Dedifferentiated amniotic fluid mesenchymal stem cell (primary cell): ENCODE measurements around the gene SGMS1.
"Not testable (repeated sequence)": the region's sequence is repeated elsewhere in the genome, so short reads cannot be mapped to it uniquely, and the experiment has no call there.

Source experiments
- DNase-seq: peaks from one replicate; pipeline ENCODE4 v3.0.0-alpha.2; 2016; ENCODE audit errors: extremely low spot score

Gene SGMS1

DNA sequence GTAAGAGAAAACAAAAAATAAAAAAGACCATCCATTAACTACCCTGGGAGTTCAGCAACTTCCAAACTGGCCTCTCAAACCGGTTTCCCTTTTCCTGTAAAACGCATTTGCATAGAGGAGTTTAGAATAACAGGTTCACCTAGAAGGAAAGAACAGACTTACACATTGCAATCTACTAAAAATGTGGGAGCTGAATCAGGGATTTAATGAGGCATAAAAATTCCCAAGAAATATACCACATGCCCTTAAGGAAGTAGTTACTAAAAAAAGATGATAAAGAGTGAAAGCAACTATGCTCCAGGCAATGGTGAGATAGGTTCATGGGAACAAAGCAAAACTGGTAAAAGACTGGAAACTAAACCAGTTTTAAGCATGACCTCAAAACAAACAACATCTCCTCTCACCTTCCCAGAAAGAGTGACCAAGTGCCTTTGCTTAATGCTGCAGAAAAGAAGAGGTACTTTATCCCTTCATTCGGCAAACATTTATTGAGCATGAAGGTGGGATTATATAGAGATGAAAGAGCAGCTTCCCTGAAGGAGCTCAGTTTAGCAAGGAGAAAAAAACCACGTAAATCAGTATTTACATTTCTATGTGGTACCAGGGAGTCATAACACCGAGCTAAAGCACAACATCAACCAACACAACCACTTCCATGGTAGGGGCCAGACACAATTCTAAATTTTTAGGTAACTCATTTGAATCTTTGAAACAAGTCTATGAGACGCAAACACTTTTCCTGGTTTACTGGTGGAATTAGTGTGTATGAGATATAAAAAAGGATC, 152.8 kb downstream of the SGMS1 start:
- DNase-seq: no peak

DNA sequence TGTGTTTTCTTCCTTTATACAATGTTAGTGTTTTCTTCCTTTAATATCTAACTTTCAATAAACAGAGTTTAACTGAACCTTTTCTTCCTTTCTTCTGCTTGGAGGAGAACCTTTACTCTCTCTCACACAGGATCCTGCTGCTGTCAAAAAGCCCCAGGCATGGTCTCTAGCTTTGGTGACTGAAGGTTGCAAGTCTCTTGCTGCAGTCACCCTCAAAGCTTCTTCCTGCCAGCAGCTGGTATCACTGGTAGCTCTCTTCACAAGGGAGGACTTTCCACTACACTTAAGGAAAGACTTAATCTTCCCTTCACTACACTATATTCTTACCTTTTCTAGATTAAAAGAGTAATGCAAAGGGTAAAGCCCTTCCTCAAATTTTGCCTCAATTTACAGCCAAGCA, 153.4 kb downstream of the SGMS1 start:
- DNase-seq: no peak

DNA sequence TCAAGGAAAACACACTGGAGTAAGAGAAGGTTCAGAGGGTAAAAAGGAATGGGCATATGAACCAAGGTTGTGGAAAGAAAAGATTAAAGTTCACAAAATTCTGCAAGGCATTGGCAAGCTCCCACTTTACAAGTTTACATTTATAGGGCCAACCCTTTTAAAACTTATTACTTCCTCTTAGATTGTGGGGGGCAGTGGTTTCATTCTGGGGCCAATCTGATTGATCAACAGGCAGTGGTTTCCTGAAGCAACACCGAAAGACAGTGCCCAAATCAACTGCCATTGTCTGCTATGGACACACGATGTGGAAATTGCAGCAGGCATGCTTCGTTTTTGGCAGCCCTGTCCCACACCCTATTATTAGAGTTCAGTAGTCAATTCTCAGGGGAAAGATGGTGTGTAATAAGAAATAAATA, 154.0 kb downstream of the SGMS1 start:
- no peak for DNase-seq

DNA sequence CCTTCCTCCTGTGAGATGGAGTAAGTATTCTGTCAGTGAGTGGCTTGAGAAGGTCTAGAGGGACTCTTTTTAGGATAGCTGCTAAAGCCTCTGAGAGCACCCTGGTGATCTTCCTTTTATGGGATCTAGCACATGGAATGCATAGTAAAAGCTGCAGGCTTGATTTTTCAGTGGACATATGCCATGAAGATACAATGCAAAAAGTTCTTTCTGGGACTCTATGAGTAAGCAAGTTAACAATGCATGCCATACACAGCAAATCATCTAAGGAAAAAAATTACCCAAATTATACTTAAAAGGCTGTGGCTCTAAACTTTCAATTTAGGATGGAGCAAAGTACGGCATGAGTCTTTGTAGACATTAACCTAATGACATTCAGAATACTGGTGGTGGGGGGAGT, 154.5 kb downstream of the SGMS1 start:
- DNase-seq: peak; percentile 36

DNA sequence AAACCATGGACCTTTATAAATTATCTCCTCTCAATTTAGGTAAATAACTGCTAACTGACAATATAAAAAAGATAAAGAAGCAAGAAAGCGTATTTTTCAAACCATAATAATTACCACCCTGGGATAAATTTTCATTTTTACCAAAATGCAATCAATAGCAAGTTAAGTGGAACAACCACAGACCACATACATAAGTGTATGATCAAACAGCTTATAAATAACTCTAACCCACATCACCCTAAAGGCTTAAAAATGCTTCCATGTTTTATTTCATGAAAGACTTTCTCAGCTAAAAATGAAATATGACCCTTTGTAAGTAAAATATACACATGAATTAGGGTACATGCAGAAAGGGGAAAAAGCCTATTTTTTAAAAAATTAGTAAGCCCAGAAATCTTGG, 156.5 kb downstream of the SGMS1 start:
- no peak for DNase-seq

- DNase-seq: no peak
Measured at GRCh38 chr10:50464004-50464409, 159.7 kb downstream of the SGMS1 start.

DNA sequence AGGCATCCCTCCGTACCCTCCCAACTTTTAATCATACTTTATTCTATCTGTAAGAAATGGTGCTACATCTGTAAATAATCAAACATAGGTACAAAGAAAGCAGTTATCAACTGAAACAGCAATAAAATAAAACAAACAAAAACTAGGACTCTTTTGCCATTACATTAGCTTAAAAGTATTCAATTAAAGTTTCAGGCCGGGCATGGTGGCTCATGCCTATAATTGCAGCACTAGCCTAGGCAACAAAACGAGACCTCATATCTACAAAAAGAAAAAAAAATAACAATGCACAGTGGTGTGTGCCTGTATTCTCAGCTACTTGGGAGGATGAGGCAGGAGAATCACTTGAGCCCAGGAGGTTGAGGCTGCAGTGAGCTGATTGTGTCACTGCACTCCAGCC, 161.9 kb downstream of the SGMS1 start:
- DNase-seq: no peak

GRCh38 chr10:50461123-50461522, 162.6 kb downstream of the SGMS1 start:
- DNase-seq: no peak

DNA sequence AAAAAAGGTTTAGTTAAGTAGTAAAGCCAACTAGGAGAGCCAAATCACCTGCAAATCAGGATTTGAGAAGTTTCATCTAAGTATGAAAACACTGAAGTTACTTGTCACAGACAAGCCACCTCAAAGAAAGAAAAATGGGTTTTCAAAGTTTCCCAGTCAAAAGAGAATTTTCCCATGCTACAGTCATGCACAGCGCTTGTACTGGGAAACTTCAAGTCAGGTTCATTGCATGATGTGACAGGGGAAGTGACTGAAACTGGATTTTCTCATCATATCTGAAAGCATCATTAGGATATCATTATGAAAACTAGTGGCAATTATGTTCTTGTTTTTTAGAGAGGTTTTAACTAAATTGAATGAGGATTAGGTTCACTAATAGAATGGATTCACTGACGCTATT, 167.0 kb downstream of the SGMS1 start:
- no peak for DNase-seq

GRCh38 chr10:50453940-50454339, 169.8 kb downstream of the SGMS1 start:
- DNase-seq: no peak

GRCh38 chr10:50452603-50453002, 171.2 kb downstream of the SGMS1 start:
- no peak for DNase-seq

DNA sequence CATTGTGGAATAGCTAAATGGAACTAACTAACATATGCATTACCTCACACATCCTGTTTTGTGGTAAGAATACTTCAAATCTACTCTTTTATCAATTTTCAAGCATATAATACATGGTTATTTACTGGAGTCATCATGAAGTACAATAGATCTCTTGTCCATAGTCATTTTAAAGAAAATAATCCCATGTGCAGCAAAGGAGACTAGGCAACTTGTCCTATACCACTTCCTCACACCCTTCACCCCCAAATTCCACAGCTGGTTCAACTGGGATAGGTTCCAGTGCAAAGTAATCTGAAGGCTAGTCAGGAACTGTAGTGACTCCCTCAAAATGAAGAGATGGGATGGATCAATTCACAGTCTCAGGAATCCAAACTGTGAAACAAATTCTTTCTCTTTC, 176.1 kb downstream of the SGMS1 start:
- DNase-seq: no peak

GRCh38 chr10:50445777-50446176, 178.0 kb downstream of the SGMS1 start:
- DNase-seq: not testable (repeated sequence)

GRCh38 chr10:50440489-50440888, 183.3 kb downstream of the SGMS1 start:
- no peak for DNase-seq

DNA sequence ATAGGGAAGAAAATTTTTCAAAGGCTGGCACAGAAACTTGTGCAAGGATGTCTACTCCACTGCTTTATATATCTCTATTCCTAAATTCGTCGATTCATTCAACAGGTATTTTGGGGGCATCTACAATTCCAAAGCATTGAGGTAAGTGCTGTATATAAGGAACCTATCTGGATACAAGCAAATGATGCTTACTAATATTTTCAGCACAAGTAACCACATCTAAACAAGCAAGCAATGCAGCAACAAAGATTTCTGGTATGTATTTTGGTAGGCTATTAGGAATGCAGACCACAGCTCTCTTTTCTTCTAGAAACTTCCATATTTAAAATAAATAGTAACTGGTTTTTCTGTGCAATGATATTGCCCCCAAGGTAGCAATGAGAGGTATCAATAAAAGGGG, 183.9 kb downstream of the SGMS1 start:
- no peak for DNase-seq

GRCh38 chr10:50439187-50439586, 184.6 kb downstream of the SGMS1 start:
- no peak for DNase-seq

DNA sequence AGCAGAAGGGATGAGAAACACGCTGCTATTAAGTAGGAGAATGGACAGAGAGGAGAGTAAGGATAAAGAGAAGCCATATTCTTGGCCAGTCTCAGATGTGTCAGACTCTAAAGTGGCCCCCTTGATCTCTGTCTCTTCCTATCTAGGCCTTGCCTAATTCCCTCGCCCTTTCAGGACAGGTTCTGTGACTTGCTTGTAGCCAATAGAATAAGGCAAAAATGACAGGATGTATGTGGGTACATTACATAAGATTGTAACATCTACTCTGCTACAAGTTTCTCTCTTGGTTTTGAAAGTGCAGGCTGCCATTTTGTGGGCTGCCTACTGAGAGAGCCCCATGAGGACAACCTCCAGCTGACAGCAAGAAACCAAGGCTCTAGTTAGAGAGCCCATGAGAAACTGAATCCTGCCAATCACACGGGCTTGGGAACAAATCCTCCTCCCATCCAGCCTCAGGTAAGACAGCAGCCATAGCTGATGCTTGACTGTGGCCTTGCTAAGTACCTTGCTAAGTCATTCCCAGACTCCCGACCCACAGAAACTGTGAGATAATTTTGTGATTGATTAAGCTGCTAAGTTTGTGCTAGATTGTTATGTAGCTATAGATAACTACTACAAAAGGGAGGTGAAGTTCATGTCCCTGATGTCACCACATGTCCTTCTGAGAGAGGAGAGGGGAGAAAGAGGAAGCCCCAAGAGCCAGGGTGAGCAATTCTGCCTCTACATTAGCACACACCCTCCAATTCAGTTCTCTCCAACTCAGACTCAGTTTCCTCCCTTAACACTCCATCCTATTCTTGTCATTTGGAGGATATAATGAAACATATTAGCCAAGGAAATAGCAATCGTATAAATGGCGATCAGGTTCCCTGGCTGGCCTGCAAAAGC, 185.5 kb downstream of the SGMS1 start:
- no peak for DNase-seq

GRCh38 chr10:50437248-50437647, 186.5 kb downstream of the SGMS1 start:
- DNase-seq: no peak

- DNase-seq: no peak
Measured at GRCh38 chr10:50436805-50437204, 187.0 kb downstream of the SGMS1 start.

DNA sequence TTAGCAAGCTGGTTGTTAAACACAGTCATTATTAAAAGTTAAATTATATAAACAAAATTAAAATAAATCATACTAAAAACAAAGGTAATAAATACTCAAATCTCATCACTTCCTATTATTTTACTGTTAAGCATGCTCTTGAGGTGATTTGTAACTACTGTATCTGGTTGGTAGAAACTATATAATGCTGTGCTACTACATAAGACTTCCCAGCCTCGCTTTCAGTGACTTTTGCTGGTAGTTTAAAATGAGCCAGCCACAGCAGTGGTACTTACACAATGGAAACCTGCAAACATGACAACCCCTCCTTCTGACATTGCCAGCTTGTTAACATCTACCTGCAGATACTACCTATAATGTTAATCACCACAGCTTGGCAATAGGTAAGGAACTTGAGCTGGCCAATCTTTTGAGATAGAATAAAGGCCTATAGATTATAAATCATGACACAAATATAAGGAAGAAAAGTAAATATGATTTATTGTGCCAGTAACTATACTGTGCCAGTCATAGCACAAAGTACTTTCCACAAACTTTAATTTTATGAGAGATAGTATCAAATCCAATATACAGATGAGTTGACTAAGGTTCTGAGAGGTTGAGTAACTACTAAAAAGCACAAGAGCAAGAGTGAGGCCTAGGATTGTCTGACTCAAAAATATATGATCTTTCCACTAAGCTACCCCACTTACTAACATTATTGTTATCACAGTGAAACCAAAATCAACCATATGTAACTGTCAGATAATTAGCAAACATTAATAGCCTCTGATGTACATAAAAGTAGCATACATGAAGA, 191.3 kb downstream of the SGMS1 start:
- DNase-seq: no peak

DNA sequence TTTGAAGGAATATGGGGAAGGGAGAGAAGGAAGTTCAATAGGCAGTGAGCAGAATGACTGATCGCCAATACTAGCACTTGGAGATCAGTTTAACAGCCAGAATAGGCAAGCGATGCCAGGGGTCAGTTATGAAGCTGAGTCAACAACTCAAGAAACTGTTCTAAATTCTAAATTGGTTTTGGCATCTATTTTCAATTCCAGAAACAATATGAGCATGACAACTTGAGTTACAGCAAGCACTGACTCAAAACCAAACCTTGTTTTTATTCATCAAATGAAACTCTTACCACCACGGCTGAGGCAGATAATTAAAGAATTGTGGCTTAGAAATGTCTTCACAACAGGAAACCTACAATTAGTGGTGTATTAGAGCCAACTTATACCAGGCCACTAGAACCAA, 192.0 kb downstream of the SGMS1 start:
- peak; percentile 51 for DNase-seq

GRCh38 chr10:50431133-50431532, 192.6 kb downstream of the SGMS1 start:
- peak; percentile 68 for DNase-seq
